HG02623 (cell line): ENCODE measurements around the gene LSM7.
A peak's percentile ranks its signal among the peaks of the same experiment; 100 is the strongest.
"Not testable (repeated sequence)": the region's sequence is repeated elsewhere in the genome, so short reads cannot be mapped to it uniquely, and the experiment has no call there.

ENCODE experiments used
- ATAC-seq: cut with Tn5 transposase; IDR thresholded peaks from one replicate; pipeline ENCODE4 v1.9.1; 2021; ENCODE audit warnings: moderate library complexity; ENCODE audit not compliant: unreplicated experiment

The LSM7 gene

GRCh38 chr19:2281265-2282061, 46.9 kb downstream of the LSM7 start:
- ATAC-seq, result not testable (repeated sequence)

DNA sequence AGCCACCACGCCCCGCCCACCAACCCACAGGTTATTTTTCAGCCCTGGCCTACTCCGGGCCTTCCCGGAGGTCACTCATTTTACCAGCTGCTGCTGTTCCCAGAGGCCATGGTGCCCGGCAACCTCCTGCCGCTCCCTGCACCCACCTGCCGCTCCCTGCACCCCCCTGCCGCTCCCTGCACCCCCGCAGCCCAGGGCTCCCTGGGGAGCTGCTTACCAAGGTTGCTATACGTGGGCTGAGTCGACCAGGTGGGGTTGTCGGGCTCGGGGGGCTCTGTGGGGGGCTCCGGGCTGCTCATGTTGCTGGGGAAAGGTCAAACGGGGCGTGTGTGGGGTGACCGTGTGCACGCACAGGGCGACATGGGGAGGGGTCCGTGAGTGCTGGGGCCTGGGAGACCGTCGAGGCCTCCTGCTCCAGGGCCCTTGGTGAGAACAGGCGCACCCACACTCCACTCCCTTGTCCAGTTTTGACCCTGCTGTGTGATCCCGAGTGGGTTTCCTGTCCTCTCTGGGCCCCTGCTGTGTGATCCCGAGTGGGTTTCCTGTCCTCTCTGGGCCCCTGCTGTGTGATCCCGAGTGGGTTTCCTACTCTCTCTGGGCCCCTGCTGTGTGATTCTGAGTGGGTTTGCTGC, 47.6 kb downstream of the LSM7 start:
- no peak for ATAC-seq

- ATAC-seq, result no peak
These were observed 49.8 kb downstream of the LSM7 start for GRCh38 chr19:2278459-2279158.

GRCh38 chr19:2277138-2277537, 51.2 kb downstream of the LSM7 start:
- ATAC-seq, result no peak

DNA sequence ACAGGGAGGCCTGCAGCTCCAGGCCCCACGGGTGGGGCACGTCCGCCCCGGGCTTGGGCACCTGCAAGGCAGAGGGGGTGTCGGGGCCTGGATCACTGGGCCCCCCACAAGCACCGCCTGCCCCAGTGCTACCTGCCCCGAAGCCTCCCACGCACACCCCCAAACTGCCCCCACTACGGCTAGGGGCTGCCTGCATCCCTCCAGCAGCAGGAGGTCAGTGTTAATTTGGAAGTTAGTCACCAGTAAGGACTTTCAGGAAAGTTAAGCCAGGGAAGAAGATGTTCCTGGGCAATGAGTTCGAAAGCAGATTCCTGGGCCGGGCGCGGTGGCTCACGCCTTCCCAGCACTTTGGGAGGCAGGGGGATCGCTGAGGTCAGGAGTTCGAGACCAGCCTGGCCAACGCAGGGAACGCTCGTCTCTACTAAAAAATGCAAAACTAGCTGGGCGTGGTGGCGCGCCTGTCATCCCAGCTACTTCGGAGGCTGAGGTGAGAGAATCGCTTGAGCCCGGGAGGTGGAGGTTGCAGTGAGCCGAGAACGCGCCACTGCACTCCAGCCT, 51.9 kb downstream of the LSM7 start:
- ATAC-seq, result no peak

DNA sequence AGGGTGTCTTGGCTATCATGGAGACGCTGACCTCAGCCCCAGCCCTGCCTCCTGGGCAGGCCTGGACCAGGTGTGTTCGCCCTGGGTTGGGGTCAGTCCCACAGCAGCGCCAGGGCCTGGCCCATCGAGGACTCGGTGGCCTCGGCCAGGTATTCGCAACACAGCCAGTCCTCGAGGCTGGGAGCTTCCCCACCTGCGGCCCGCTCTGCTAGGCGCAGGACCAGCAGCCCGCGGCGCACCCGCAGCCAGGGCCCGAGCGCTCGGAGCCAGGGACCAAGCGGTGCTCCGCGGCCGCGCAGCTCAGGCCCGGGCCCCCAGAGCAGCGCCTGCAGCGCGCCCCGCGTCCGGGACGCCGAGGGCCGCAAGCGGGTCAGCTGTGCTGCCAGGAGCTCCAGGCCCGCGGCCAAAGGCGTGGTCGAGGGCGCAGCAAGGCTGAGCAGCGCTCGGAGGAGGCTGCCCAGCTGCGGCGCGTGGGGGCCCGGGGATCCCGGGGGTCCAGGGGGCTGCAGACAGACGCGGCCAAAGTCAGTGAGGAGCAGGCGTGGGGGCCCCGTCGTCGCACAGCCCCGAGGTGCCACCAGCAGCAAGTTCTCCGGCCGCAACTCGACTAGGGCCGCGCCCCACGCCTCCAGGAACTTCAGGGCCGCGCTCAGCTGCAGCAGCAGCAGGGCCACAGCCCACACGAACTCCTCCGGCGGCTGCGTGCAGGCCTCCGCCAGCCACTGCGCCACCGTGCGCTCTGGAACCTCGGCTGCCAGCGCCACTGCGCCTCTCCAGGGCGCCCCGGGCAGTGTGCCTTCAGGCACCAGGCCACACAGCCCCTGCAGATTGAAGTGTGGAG, 52.6 kb downstream of the LSM7 start:
- no peak for ATAC-seq

DNA sequence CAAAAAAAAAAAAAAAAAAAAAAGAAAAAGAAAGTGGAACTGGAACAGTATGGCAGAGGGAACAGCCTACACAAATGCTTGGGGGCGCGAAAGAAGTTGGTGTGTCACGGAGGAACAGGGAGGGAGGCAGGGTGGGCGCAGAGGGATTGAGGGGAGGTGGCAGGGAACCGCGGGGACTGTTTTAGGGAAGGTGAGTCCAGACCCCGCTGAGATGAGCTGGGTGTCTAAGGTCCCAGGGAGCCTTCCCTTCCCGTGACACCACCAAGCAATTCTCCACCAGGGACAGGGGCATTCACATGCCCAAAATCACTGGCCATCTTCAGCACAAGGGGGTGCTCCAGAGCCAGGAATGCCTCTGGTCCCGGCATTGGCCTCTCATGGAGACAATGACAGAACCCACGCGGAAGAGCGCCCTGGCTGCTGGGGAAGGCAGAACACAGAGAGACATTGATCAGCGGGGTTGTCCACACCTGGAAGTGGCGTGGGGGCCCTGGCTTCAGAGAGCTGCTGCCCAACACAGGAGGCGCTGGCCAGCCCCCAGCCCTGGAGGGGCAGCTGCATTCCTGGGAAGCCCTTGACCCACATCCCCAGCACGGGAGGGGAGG, 53.4 kb downstream of the LSM7 start:
- no peak for ATAC-seq

DNA sequence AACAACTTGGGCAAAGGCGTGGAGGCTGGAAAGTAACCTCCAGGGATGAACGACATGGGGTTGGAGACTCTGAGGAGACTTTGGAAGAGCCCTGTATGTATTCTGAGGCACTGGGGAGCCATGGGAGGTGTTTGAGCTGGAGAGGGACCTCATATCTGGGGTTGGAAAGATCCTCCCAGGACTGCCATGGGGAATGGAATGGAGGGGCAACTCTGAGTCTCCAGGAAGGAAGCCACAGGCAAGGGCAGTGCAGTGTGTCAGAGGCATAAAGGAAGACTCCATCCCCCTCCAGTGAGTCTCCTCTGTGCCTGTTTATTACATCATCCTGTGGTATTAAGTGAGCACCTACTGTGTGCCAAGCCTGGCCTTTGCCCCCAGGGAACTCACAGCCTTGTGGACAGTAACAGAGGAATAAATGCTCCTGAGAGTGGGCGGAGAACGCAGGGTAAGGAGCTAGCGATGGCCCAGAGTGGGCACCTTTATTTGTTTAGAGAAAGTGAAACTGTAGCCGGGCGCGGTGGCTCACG, 54.1 kb downstream of the LSM7 start:
- ATAC-seq, result no peak

DNA sequence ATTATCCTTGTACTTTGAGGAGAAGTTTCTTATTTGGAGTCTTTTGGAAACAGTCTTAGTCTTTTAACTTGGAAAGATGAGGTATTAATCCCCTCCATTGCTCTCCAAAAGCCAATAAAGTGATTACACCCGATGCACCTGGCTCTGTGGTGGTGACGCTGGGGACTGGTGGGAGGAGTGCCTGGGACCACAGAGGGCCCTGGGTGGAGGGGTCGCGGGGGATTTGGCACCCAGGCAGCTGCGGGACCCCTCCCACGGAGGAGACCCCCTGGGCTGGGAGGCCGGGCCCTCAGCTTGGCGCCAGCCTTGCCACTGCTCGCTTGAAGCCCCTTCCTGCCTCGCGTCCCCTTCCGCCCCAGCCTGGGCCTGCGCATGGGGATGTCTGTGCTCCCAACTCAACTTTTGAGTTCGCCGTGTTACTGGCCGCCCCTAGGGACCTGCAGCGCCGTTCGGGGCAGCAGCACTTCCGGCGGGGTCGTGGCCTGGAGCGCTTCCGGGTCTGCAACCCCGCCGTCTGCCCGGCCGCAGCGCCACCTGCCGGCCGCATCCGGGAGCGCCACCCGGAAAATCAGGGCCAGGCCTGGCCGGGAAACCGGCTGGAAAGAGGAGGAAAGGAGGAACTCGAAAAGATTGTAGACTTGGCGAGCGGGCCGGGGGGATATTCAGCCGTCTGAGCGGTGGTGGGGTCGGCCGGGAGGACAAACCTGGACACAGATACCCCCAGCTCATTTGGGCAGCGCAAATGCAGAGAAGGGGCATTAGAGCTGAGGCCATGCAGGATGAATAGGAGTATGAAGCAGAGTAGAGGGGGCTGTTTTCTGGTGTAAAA, 54.8 kb downstream of the LSM7 start:
- ATAC-seq, result peak; percentile 24
